HepG2 (cell line): Measurements from ENCODE around the gene FBXW5. TPM values are rescaled to one million over a fixed set of nuclear protein-coding genes. Genes with fewer than 3 reads are reported as not detected.

Experiments used
- ATAC-seq: fragments of 200-7000 bp; cut with Tn5 transposase; 3 replicates; pipeline ENCODE4 v1.9.1; 2020; ENCODE audit warnings: mild to moderate bottlenecking, moderate library complexity
- BruUV-seq: library from RNA; stranded (reverse); fragments of 400-500 nt; replicated peaks from 2 replicates; lab custom pipeline; 2021; lab: Mats Ljungman, UMichigan
- CTCF ChIA-PET: fragments of 300-600 bp; formaldehyde crosslinking; extraction: SDS; loops from one replicate; lab custom pipeline; 2021; ENCODE audit warnings: low total read pairs, inconsistent platforms, low intra/inter-chr PET ratio; lab: Yijun Ruan, JAX
- POLR2A ChIA-PET: fragments of 350-600 bp; sonication (Branson Sonifier 250); formaldehyde crosslinking; loops from one replicate; lab custom pipeline; 2020; ENCODE audit warnings: antibody characterized with exemption, inconsistent platforms; lab: Yijun Ruan, JAX
- DNase-seq: peaks from one replicate; pipeline ENCODE4 v3.0.0-alpha.2; 2015; ENCODE audit warnings: low spot score
- FAIRE-seq: peaks from 3 replicates; lab custom pipeline; 2011; peaks lifted over from hg19 to GRCh38; lab: Jason Lieb, UNC
- H2AFZ ChIP-seq: one replicate; pipeline ENCODE4 v1.6.1; 2011; ENCODE audit warnings: low read length, inconsistent platforms
- H3K27ac ChIP-seq: fragments of 300-600 bp; 3 replicates; pipeline ENCODE4 v1.8.0; 2011; ENCODE audit warnings: mixed run types, mild to moderate bottlenecking, mixed read lengths, low read length, inconsistent platforms; ENCODE audit not compliant: insufficient read depth; ENCODE audit errors: extremely low read length
- H3K27me3 ChIP-seq, 2 experiments: fragments of 200-600 bp in 1 of 2; 2 replicates in 1 of 2; 3 replicates in 1 of 2; pipeline versions ENCODE4 v1.6.0 to v1.8.0; 2011; ENCODE audit warnings: low read length in 2 of 2, mild to moderate bottlenecking in 2 of 2, moderate library complexity in 2 of 2, inconsistent platforms in 1 of 2; ENCODE audit not compliant: insufficient read depth in 2 of 2, control insufficient read depth in 1 of 2
- H3K36me3 ChIP-seq, 2 experiments: fragments of 200-600 bp in 1 of 2; replicated peaks in 1 of 2; 2 replicates in 1 of 2; 3 replicates in 1 of 2; pipeline versions ENCODE4 v1.5.1 to v1.8.0; 2011; ENCODE audit warnings: low read length in 2 of 2, inconsistent platforms in 1 of 2; ENCODE audit not compliant: insufficient read depth in 2 of 2, control insufficient read depth in 1 of 2
- H3K4me1 ChIP-seq: 2 replicates; pipeline ENCODE4 v1.5.1; 2012; ENCODE audit warnings: low read length, inconsistent platforms; ENCODE audit not compliant: insufficient read depth
- H3K4me2 ChIP-seq: 2 replicates; pipeline ENCODE4 v1.6.0; 2011; ENCODE audit warnings: low read depth, low read length, inconsistent platforms
- H3K4me3 ChIP-seq, 3 experiments: fragments of 200-600 bp in 1 of 3; sonication (generic), shearing (Covaris generic) in 1 of 3; replicated peaks in 1 of 3; 2 replicates each; pipeline ENCODE4 v1.5.1; 2011 to 2016; ENCODE audit warnings: low read length in 3 of 3, inconsistent platforms in 2 of 3, low read depth in 2 of 3, mild to moderate bottlenecking in 2 of 3, control low read depth in 1 of 3, mixed read lengths in 1 of 3; ENCODE audit not compliant: insufficient read depth in 1 of 3
- H3K79me2 ChIP-seq: one replicate; pipeline ENCODE4 v1.6.1; 2011; ENCODE audit warnings: low read length, inconsistent platforms; ENCODE audit not compliant: insufficient read depth
- H3K9ac ChIP-seq: 2 replicates; pipeline ENCODE4 v1.6.0; 2011; ENCODE audit warnings: mild to moderate bottlenecking, low read depth, low read length, inconsistent platforms; ENCODE audit not compliant: insufficient read depth
- H3K9me3 ChIP-seq: 2 replicates; pipeline ENCODE4 v1.5.1; 2012; ENCODE audit warnings: mild to moderate bottlenecking, low read length
- H4K20me1 ChIP-seq: 2 replicates; pipeline ENCODE4 v1.6.0; 2011; ENCODE audit warnings: inconsistent platforms, mild to moderate bottlenecking, low read length, moderate library complexity; ENCODE audit not compliant: insufficient read depth
- CREB1 ChIP-seq, 2 experiments: fragments of 450-650 bp in 1 of 2; IDR thresholded peaks; 2 replicates each; pipeline ENCODE4 v1.6.1; 2016 to 2017; ENCODE audit warnings: control low read depth in 1 of 2, mild to moderate bottlenecking in 1 of 2, missing compliant biosample characterization in 1 of 2, missing genetic modification characterization in 1 of 2
- EZH2 ChIP-seq: conservative IDR thresholded peaks from 2 replicates; pipeline ENCODE4 v1.6.1; 2012; ENCODE audit warnings: mild to moderate bottlenecking, low read depth, low read length, moderate library complexity
- GFI1 ChIP-seq: sonication (generic); formaldehyde crosslinking; IDR thresholded peaks from 2 replicates; pipeline ENCODE4 v1.5.0; 2020; ENCODE audit warnings: missing genetic modification reagents, mild to moderate bottlenecking, borderline replicate concordance
- KAT2B ChIP-seq: fragments of 150-350 bp; IDR thresholded peaks from 2 replicates; pipeline ENCODE4 v1.6.1; 2014; ENCODE audit warnings: low read depth, low read length, borderline replicate concordance
- KLF15 ChIP-seq: sonication (generic); formaldehyde crosslinking; IDR thresholded peaks from 2 replicates; pipeline ENCODE4 v1.8.1; 2023; ENCODE audit warnings: borderline replicate concordance, mild to moderate bottlenecking, inconsistent platforms, missing genetic modification reagents, mixed read lengths
- LCORL ChIP-seq, 2 experiments: fragments of 450-650 bp in 1 of 2; sonication (generic) in 1 of 2; formaldehyde crosslinking in 1 of 2; IDR thresholded peaks; 2 replicates each; pipeline versions ENCODE4 v1.5.0 to v1.6.1; 2017 to 2020; ENCODE audit warnings: antibody characterized with exemption in 1 of 2, missing genetic modification reagents in 1 of 2
- RNF2 ChIP-seq: fragments of 450-650 bp; conservative IDR thresholded peaks from 2 replicates; pipeline ENCODE4 v1.6.1; 2016; ENCODE audit warnings: low read depth
- TBX3 ChIP-seq: fragments of 450-650 bp; IDR thresholded peaks from 2 replicates; pipeline ENCODE4 v1.6.1; 2017; ENCODE audit warnings: antibody characterized with exemption, mild to moderate bottlenecking, inconsistent platforms, borderline replicate concordance
- ZNF382 ChIP-seq: sonication (generic); formaldehyde crosslinking; IDR thresholded peaks from 2 replicates; pipeline ENCODE4 v1.5.0; 2020; ENCODE audit warnings: missing genetic modification reagents, mild to moderate bottlenecking, borderline replicate concordance
- WGBS: methylation state at CpG from one replicate; pipeline ENCODE4 v1.1.6; 2017; ENCODE audit warnings: low lambda C conversion rate; 5-methylcytosine and 5-hydroxymethylcytosine counted together
- in situ Hi-C: cut with HindIII; loops from 2 replicates; pipeline ENCODE4 v1.10.0; 2017; ENCODE audit warnings: low pct_unique_long_range_greater_than_20kb; ENCODE audit not compliant: extremely low pct_ligation_motif_present
- intact Hi-C: fragments of 100-400 bp; cut with micrococcal nuclease; formaldehyde crosslinking; loops from one replicate; pipeline ENCODE4 v1.10.0; 2022; ENCODE audit not compliant: unreplicated experiment
- polyA plus RNA-seq, 8 experiments: library from polyadenylated mRNA; depleted of rRNA in 3 of 8; stranded (reverse) in 7 of 8; unstranded in 1 of 8; fragments of >200 nt; fragmentation: Illumina TruSeq in 4 of 8; extraction: Trizol in 4 of 8; gene quantifications; 2 replicates each; pipeline versions ENCODE4 v1.2.1 to v1.2.3, GENCODE V29; 2011 to 2016; ENCODE audit warnings: low read depth in 4 of 8, missing spikeins in 1 of 8, mixed read lengths in 1 of 8; ENCODE audit not compliant: insufficient read depth in 1 of 8
- total RNA-seq, 5 experiments: library from RNA; depleted of rRNA; stranded (reverse); fragments of >200 nt; fragmentation: Illumina TruSeq; extraction: Trizol; gene quantifications; 2 replicates each; pipeline ENCODE4 v1.2.3, GENCODE V29; 2016; ENCODE audit warnings: low read depth in 1 of 5
- TF ChIP-seq, protein P1 (sequence below): sonication (generic); formaldehyde crosslinking; IDR thresholded peaks from 2 replicates; pipeline ENCODE4 v1.4.0; 2020; ENCODE audit warnings: missing genetic modification reagents, borderline replicate concordance
- TF ChIP-seq, protein P2 (sequence below): sonication (generic); formaldehyde crosslinking; IDR thresholded peaks from 2 replicates; pipeline ENCODE4 v1.8.1; 2023; ENCODE audit warnings: mild to moderate bottlenecking, missing genetic modification reagents
- TF ChIP-seq, protein P3 (sequence below): IDR thresholded peaks from 2 replicates; pipeline ENCODE4 v1.6.1; 2016; ENCODE audit warnings: low read depth, borderline replicate concordance
- TF ChIP-seq, protein P4 (sequence below): fragments of 450-650 bp; IDR thresholded peaks from 2 replicates; pipeline ENCODE4 v1.6.1; 2016
- TF ChIP-seq, protein P5 (sequence below): sonication (generic); formaldehyde crosslinking; IDR thresholded peaks from 2 replicates; pipeline ENCODE4 v1.4.0; 2020; ENCODE audit warnings: mild to moderate bottlenecking, low read depth, missing genetic modification reagents

FBXW5 gene
- total and polyA plus RNA-seq, 2 of the 13 experiments (the other 11 are each of a cell fraction or from before 2014, with no cell fraction given) = 52.0 to 60.4 TPM

DNA sequence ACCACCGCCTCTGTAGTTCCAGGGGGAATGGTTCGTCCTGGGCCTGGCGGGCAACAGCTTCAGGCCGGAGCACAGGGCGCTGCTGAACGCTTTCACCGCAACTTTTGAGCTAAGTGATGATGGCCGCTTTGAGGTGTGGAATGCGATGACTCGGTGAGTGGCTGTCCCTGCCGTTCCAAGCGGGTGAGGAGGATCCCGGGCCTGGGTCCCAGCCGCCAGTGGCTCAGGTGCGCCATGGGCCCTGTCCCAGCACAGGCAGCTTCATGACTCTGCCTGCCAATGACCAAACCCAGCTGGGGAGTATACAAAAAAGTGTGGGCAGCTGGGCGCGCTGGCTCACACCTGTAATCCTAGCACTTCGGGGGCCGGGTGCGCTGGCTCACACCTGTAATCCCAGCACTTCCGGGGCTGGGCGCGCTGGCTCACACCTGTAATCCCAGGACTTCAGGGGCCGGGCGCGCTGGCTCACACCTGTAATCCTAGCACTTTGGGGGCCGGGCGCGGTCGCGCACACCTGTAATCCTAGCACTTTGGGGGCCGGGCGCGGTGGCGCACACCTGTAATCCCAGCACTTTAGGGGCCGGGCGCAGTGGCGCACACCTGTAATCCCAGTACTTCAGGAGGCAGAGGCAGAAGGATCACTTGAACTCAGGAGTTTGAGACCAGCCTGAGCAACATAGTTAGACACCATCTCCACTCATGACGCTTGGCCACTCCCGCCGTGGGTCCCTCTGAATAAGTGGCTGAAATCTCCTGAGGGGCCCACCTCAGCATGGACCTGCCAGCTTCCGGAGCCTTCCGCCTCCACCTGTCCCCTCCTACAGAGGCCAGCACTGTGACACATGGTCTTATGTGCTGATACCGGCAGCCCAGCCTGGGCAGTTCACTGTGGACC is 8.6 kb upstream of the FBXW5 start:
- Histone ChIP-seq H3K4me1 (peaks cover 25% of the 10 kb centered on the region), H2AFZ (no peak overlapping the region), H3K79me2 (peaks cover 5% of the 10 kb centered on the region), H3K27ac (no peak overlapping the region), H3K9me3 (no peaks in the 10 kb centered on the region), H3K4me3 (no peak overlapping the region), H3K27me3 (peaks cover under 1 to 1% of the 10 kb centered on the region in 2 experiments; a peak in 1 of 5 replicates), H3K36me3 (no peaks in the 10 kb centered on the region), H4K20me1 (no peaks in the 10 kb centered on the region), H3K4me2 (no peak overlapping the region), H3K9ac (no peak overlapping the region)
- DNase-seq (no peak), FAIRE-seq (no peak), ATAC-seq (no peak)
- in situ Hi-C loops (no loop called here), intact Hi-C loops (no loop called here)
- BruUV-seq = no TSS peak
- WGBS = 95% methylated on average over 14 of the region's 44 CpGs
- CTCF ChIA-PET = no interaction called here
- POLR2A ChIA-PET = no interaction called here
- TF ChIP-seq, protein P1, sequence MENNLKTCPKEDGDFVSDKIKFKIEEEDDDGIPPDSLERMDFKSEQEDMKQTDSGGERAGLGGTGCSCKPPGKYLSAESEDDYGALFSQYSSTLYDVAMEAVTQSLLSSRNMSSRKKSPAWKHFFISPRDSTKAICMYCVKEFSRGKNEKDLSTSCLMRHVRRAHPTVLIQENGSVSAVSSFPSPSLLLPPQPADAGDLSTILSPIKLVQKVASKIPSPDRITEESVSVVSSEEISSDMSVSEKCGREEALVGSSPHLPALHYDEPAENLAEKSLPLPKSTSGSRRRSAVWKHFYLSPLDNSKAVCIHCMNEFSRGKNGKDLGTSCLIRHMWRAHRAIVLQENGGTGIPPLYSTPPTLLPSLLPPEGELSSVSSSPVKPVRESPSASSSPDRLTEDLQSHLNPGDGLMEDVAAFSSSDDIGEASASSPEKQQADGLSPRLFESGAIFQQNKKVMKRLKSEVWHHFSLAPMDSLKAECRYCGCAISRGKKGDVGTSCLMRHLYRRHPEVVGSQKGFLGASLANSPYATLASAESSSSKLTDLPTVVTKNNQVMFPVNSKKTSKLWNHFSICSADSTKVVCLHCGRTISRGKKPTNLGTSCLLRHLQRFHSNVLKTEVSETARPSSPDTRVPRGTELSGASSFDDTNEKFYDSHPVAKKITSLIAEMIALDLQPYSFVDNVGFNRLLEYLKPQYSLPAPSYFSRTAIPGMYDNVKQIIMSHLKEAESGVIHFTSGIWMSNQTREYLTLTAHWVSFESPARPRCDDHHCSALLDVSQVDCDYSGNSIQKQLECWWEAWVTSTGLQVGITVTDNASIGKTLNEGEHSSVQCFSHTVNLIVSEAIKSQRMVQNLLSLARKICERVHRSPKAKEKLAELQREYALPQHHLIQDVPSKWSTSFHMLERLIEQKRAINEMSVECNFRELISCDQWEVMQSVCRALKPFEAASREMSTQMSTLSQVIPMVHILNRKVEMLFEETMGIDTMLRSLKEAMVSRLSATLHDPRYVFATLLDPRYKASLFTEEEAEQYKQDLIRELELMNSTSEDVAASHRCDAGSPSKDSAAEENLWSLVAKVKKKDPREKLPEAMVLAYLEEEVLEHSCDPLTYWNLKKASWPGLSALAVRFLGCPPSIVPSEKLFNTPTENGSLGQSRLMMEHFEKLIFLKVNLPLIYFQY = no peak
- TF ChIP-seq RNF2 (no peak), KLF15 (CRISPR knock-in tag) (no peak), TBX3 (no peak), GFI1 (no peak), LCORL (IDR thresholded peaks at IDR 0.05) (no peak), LCORL (CRISPR knock-in tag; IDR thresholded peaks at IDR 0.05) (no peak), CREB1 (IDR thresholded peaks at IDR 0.05) (no peak), CREB1 (CRISPR knock-in tag; IDR thresholded peaks at IDR 0.05) (no peak), EZH2 (no peak), KAT2B (no peak), ZNF382 (CRISPR knock-in tag) (no peak)
- TF ChIP-seq, protein P2, sequence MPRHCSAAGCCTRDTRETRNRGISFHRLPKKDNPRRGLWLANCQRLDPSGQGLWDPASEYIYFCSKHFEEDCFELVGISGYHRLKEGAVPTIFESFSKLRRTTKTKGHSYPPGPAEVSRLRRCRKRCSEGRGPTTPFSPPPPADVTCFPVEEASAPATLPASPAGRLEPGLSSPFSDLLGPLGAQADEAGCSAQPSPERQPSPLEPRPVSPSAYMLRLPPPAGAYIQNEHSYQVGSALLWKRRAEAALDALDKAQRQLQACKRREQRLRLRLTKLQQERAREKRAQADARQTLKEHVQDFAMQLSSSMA = no peak
- TF ChIP-seq, protein P3, sequence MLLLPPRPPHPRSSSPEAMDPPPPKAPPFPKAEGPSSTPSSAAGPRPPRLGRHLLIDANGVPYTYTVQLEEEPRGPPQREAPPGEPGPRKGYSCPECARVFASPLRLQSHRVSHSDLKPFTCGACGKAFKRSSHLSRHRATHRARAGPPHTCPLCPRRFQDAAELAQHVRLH (CRISPR knock-in tag) = no peak
- TF ChIP-seq, protein P4, sequence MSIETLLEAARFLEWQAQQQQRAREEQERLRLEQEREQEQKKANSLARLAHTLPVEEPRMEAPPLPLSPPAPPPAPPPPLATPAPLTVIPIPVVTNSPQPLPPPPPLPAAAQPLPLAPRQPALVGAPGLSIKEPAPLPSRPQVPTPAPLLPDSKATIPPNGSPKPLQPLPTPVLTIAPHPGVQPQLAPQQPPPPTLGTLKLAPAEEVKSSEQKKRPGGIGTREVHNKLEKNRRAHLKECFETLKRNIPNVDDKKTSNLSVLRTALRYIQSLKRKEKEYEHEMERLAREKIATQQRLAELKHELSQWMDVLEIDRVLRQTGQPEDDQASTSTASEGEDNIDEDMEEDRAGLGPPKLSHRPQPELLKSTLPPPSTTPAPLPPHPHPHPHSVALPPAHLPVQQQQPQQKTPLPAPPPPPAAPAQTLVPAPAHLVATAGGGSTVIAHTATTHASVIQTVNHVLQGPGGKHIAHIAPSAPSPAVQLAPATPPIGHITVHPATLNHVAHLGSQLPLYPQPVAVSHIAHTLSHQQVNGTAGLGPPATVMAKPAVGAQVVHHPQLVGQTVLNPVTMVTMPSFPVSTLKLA = no peak
- TF ChIP-seq, protein P5, sequence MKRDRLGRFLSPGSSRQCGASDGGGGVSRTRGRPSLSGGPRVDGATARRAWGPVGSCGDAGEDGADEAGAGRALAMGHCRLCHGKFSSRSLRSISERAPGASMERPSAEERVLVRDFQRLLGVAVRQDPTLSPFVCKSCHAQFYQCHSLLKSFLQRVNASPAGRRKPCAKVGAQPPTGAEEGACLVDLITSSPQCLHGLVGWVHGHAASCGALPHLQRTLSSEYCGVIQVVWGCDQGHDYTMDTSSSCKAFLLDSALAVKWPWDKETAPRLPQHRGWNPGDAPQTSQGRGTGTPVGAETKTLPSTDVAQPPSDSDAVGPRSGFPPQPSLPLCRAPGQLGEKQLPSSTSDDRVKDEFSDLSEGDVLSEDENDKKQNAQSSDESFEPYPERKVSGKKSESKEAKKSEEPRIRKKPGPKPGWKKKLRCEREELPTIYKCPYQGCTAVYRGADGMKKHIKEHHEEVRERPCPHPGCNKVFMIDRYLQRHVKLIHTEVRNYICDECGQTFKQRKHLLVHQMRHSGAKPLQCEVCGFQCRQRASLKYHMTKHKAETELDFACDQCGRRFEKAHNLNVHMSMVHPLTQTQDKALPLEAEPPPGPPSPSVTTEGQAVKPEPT (CRISPR knock-in tag) = no peak
